GM18867 (cell line): Measurements from ENCODE around the gene OR10A3.
A peak's percentile ranks its signal among the peaks of the same experiment; 100 is the strongest.
"Not testable (repeated sequence)": the region's sequence is repeated elsewhere in the genome, so short reads cannot be mapped to it uniquely, and the experiment has no call there.

Source experiments
- ATAC-seq: cut with Tn5 transposase; IDR thresholded peaks from one replicate; pipeline ENCODE4 v1.9.1; 2021; ENCODE audit warnings: mild to moderate bottlenecking, moderate library complexity; ENCODE audit not compliant: unreplicated experiment

The OR10A3 gene

GRCh38 chr11:7941608-7942007 is at the start of gene OR10A3:
Gene OR10A3, minus strand, starts transcription at chr11:7941708. Its CDS starts 2,188 bp downstream, at chr11:7939520.
- ATAC-seq, result no peak

GRCh38 chr11:7987560-7987883 is 46.0 kb upstream of the OR10A3 start:
- not testable (repeated sequence) for ATAC-seq

- peak; percentile 94 for ATAC-seq
Observed at GRCh38 chr11:7986768-7987559, 45.5 kb upstream of the OR10A3 start, which contains the start of gene EIF3F. Gene EIF3F, plus strand, starts transcription at chr11:7987337. Its CDS starts 16 bp downstream, at chr11:7987353.

- ATAC-seq, result no peak
Observed at GRCh38 chr11:7983832-7984590, 42.5 kb upstream of the OR10A3 start.

GRCh38 chr11:7982582-7983119 is 41.1 kb upstream of the OR10A3 start:
- ATAC-seq, result peak; percentile 33

GRCh38 chr11:7981619-7982157 is 40.2 kb upstream of the OR10A3 start:
- no peak for ATAC-seq

GRCh38 chr11:7977232-7977917 is 35.9 kb upstream of the OR10A3 start:
- ATAC-seq, result no peak

GRCh38 chr11:7974668-7975067 is 33.2 kb upstream of the OR10A3 start:
- no peak for ATAC-seq

GRCh38 chr11:7973011-7973410 is 31.5 kb upstream of the OR10A3 start:
- no peak for ATAC-seq

- ATAC-seq, result no peak
Observed at GRCh38 chr11:7971846-7972245, 30.3 kb upstream of the OR10A3 start.

- ATAC-seq, result no peak
Observed at GRCh38 chr11:7969756-7970646, 28.5 kb upstream of the OR10A3 start.

GRCh38 chr11:7968686-7969085 is 27.2 kb upstream of the OR10A3 start:
- ATAC-seq, result no peak

GRCh38 chr11:7967826-7968225 is 26.3 kb upstream of the OR10A3 start:
- ATAC-seq, result no peak

GRCh38 chr11:7967097-7967496 is 25.6 kb upstream of the OR10A3 start:
- no peak for ATAC-seq

GRCh38 chr11:7965386-7965785 is 23.9 kb upstream of the OR10A3 start, which contains the start of gene NLRP10:
Gene NLRP10, minus strand, starts transcription at chr11:7965447. Its CDS starts 1,952 bp downstream, at chr11:7963495.
- ATAC-seq, result no peak

- ATAC-seq, result no peak
Observed at GRCh38 chr11:7964873-7965272, 23.4 kb upstream of the OR10A3 start.

- ATAC-seq, result no peak
Observed at GRCh38 chr11:7964261-7964660, 22.8 kb upstream of the OR10A3 start.

- no peak for ATAC-seq
Observed at GRCh38 chr11:7955191-7955590, 13.7 kb upstream of the OR10A3 start.

GRCh38 chr11:7949934-7950333 is 8.4 kb upstream of the OR10A3 start:
- no peak for ATAC-seq

- ATAC-seq, result no peak
Observed at GRCh38 chr11:7944123-7944522, 2.6 kb upstream of the OR10A3 start.
